DLD1 (cell line): Measurements from ENCODE around the gene WHRN.

Source experiments
- in situ Hi-C: cut with HindIII; loops from 2 replicates; pipeline ENCODE4 v1.10.0; 2017; ENCODE audit warnings: low sequenced_read_pairs

Gene WHRN

GRCh38 chr9:114515528-114515927, 10.3 kb upstream of the WHRN start:
- in situ Hi-C loops, result no loop called here

DNA sequence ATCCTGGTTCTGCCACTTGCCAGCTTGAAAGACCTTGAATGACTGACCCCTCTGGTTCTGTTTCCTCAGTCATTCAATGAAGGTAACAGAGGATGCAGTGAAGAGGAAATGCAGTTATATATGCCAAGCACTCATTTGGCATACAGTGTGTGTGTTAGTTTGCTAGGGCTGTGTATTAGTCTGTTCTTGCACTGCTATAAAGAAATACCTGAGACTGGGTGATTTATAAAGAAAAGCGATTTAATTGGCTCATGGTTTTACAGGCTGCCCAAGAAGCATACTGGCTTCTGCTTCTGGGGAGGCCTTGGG, 8.6 kb upstream of the WHRN start:
- in situ Hi-C loops, result no loop called here

DNA sequence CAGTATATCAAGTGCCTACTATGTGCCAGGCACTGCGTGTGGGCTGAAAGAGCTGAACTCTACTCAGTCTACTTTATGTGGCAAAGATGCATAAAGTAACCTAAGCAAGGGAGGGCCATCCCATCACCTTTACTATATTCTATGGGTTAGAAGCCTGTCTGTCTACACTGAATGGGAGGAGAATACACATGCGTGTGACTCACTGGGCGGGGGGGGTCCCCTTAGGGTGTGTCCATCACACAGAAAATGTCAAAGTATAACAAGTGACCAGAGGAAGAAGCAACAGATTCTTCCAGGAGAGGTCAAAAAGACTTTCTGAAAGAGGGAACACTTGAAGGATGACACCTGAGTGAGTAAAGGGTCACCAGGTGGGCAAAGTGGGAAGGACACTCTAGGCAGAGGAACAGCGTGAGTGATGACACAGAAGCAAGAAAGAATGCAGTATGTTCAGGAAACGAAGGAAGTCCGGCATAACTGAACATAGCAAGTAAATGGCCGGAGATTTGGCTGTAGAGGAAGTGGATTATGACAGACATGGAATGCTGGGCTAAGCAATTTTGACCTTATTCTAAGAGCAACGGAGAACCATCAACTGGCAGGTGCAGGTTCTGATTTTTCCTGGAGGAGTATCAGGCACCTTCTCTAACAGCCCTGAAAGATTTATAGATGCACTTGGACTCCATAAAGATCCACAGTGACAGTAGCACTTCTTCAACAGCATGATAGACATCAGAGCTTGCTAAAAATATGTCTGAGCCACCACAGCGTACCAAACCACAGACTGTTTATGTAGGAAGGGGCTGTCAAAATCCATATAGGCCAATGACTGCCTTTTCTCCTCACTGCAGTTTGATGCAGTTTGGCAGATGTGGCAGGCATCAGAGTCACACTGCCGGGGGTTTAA, 8.0 kb upstream of the WHRN start:
- in situ Hi-C loops, result no loop called here

GRCh38 chr9:114511978-114512874, 7.0 kb upstream of the WHRN start:
- in situ Hi-C loops, result no loop called here

- in situ Hi-C loops, result no loop called here
Observed at GRCh38 chr9:114507726-114508125, 2.5 kb upstream of the WHRN start.

DNA sequence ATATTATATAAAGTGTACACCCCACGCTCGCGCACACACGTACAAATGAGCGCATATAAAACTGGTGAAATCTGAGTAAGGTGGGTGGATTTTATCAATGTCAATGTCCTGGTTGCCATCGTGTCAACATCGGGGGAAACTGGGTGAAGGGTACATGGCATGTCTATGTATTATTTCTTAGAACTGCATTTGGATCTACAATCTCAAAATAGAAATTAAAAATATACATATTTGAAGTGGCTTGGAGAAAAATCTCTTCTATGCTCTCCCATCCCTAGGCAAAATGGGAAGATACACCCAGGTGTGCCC, 763 bp upstream of the WHRN start:
- in situ Hi-C loops, result no loop called here

- in situ Hi-C loops, result no loop called here
Observed at GRCh38 chr9:114504341-114505186, 709 bp downstream of the WHRN start.

DNA sequence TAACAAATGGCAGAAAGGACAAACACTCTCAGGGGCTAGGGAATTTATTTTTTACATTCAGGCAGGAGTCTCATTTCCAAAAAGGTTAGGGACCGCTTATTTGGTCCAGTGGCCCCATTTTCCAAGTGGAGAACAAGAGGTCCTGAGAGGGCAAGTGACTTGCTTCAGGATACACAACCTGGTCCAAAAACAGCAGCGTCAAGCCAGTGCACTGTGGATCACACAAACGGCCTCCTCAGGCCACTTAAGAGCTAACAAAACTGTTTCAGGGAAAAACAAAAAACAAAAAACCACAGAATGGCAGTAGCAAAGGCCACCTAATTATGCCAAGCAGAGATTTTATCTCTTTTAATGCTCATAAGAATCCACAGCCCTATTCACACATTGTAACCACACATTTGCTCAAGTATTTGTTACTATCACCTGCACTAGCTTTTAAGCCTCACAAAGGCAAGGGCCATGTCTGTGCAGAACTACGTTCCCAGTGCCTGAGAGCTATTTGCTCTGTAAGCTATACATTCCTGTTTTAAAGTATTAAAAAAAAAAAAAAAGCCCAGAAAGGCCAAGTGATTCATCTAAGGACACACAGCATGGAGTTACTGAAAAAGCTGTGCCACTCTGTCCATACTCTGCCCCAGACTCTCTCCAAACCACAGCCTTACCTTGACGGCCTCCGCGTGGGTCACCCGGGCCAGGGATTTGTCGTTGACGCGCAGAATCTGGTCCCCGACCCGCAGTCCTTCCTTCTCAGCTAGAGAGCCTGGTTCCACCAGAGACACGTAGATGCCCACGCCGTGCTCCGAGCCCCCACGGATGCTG, 1.5 kb downstream of the WHRN start:
- in situ Hi-C loops, result no loop called here

GRCh38 chr9:114503009-114503408, 2.3 kb downstream of the WHRN start:
- in situ Hi-C loops, result no loop called here

DNA sequence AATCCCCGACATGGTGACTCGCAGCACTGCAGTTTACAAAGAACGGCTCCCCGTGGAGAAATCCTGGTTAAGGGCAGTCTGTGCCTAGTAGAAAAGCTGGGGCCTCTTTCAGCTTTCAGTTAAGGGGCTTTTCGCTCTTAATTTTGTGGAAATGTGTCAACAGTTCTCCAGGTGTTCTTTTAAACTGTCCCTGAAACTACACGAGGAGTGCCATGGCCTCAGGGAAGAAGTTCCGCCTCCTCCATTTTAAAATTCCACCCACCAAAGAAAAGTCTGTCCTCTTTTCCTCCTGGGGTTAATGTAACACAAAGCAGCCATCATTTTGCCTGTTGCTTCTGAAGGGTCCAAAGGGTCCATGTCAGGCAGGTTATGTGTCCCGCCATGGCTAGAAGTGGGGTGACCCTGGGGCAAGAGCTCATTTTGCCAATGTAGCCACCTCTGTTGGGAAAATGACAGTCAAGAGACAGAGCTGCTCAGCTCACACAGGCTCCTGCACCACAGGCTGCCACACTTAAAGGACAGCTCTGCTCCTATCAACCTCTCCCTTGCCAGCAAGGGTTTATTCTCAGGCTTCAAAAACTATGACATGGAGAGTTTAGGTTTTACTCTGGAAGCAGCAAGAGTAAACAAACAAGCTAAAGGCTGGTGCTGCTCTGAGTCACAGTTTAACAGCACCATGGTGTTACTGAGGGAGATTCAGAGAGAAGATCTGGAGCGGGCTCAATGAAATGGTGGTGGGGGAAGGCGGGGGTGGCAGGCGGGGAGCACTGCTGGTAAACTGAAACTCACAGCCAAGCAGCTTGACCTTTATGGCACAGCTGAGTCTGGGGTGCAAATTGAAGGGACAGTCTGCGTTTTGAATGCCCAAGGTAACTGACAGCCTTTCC, 3.2 kb downstream of the WHRN start:
- in situ Hi-C loops, result no loop called here

DNA sequence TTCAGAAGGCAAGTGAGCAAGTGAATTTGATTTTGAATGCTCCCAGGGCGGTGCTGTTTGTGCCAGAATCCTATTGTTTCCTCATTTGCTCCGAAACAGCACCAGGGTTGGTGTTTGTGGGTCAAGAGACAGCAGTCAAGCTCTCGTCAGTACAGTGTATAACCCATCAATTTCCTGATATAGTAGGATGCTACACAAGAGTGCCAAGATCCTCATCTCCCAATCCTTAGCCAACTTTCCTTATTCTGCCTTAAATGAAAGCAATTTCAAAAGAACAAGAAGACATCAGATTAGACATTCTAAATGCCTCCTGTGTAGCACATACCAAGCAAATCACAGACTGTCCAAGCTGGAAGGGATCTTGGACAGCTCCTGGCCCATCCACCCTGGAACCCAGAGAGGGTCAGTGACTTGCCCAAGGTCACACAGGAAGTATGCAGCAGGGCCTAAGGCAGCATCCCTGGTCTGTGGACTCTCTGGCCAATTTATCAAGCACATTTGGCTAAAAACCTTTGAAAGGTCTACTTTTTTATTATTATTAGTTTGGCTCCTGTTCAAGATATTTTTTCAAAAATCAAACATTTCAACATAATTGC, 4.5 kb downstream of the WHRN start:
- in situ Hi-C loops, result no loop called here

GRCh38 chr9:114499941-114500696, 5.2 kb downstream of the WHRN start:
- in situ Hi-C loops, result no loop called here

- in situ Hi-C loops, result no loop called here
Observed at GRCh38 chr9:114499528-114499927, 5.7 kb downstream of the WHRN start.

GRCh38 chr9:114497727-114498382, 7.4 kb downstream of the WHRN start:
- in situ Hi-C loops, result no loop called here

- in situ Hi-C loops, result no loop called here
Observed at GRCh38 chr9:114497236-114497635, 8.0 kb downstream of the WHRN start.

DNA sequence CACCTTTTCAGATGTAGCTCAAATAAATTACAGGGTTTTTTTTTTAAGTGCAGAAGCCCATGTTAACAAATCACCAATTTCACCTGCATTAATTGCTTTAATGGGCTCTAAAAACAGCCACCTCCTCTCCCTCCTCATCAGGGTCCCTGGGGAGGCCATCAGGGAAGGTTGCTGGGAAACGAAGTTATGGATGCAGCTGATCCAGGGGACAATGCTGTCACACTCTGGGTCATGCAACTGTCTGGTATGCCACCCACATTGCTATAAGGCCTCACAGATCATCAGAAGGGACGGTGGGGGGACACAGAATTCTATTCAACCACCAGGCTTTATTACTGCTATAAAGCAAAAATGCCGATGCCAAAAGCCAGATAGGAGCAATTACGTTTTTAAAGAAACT, 9.3 kb downstream of the WHRN start:
- in situ Hi-C loops, result no loop called here

- in situ Hi-C loops, result no loop called here
Observed at GRCh38 chr9:114494776-114495569, 10.3 kb downstream of the WHRN start.
